ENCODE data around the gene MT4.

The MT4 gene

GRCh38 chr16:56564793-56565477 is at the start of gene MT4:
TSS of gene MT4 (plus strand) at chr16:56565073. CDS start at chr16:56565129, 56 bp downstream.
- TF ChIP-seq, protein P1, sequence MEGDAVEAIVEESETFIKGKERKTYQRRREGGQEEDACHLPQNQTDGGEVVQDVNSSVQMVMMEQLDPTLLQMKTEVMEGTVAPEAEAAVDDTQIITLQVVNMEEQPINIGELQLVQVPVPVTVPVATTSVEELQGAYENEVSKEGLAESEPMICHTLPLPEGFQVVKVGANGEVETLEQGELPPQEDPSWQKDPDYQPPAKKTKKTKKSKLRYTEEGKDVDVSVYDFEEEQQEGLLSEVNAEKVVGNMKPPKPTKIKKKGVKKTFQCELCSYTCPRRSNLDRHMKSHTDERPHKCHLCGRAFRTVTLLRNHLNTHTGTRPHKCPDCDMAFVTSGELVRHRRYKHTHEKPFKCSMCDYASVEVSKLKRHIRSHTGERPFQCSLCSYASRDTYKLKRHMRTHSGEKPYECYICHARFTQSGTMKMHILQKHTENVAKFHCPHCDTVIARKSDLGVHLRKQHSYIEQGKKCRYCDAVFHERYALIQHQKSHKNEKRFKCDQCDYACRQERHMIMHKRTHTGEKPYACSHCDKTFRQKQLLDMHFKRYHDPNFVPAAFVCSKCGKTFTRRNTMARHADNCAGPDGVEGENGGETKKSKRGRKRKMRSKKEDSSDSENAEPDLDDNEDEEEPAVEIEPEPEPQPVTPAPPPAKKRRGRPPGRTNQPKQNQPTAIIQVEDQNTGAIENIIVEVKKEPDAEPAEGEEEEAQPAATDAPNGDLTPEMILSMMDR (IDR thresholded peaks at IDR 0.05): no peak
- DNase-seq (ENCODE audit: low spot score): no peak
- H3K4me3 ChIP-seq: no peak within 1 kb of the TSS
- H3K27ac ChIP-seq: no peak within 1 kb of the TSS

DNA sequence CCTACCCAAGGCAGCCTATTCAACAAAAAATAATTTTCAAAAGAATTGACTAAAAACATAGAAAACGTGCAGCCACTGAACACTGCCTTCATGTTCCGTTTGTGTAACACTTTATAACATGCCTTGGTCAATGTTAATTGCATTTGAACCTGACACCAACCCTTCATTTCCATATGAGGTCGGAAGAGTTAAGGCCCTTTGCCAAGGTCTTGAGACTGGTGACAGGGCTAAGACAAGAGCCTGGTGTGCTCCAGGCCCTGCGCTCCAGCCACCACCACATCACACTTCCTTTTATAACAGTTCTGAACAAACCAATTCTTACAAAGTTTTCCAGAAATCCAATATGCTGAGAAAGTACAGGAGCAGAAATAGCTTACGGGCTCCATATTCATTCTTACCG is 49.2 kb upstream of the MT4 start:
- peak overlapping the region in 1 of 2 donors; percentile 8 for H3K27ac ChIP-seq
- TF ChIP-seq, protein P1 (IDR thresholded peaks at IDR 0.05): no peak
- no peak overlapping the region for H3K4me3 ChIP-seq
- no peak for DNase-seq (ENCODE audit: low spot score)

DNA sequence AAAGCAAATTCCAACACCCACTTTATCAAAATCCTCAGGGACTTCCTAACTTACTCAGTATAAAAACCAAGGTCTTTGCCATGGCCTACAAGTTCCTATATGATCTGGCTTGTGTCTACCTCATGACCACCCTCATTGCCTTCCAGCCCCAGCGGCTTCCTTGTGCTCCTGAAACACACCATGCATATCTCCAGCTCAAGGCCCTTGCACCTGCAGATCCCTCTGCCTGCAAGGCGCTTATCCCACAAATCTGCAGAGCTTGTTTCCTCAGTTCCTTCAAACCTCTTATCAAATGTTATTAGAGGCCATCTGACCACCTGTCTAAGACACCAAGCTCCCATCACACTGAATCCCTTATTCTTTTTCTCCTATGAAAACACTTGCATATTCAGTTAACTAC is 47.7 kb upstream of the MT4 start:
- TF ChIP-seq, protein P1 (IDR thresholded peaks at IDR 0.05): no peak
- no peak for DNase-seq (ENCODE audit: low spot score)
- H3K27ac ChIP-seq: no peak overlapping the region
- H3K4me3 ChIP-seq: no peak overlapping the region

DNA sequence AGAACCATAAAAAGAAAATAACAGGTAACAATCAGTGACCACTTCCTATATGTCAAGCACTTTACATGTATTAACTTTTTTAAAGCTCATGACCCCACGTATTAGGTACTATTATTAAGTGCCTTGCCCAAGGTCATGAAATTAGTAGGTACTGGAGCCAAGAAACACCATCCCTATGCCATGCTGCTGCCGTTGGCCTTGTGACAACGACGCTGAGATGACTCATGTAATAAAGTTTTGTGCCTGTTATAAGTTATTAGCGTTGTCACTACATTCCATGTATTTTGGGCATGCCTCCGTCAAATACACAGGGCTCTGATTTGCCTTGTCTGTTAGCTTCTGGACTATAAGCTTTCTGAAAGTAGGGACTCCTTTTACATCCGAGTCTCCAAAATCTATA is 46.4 kb upstream of the MT4 start:
- Histone ChIP-seq H3K4me3 (peak overlapping the region; percentile 84), H3K27ac (peak overlapping the region in 1 of 2 donors; percentile 3)
- TF ChIP-seq, protein P1 (IDR thresholded peaks at IDR 0.05): no peak
- no peak for DNase-seq (ENCODE audit: low spot score)

DNA sequence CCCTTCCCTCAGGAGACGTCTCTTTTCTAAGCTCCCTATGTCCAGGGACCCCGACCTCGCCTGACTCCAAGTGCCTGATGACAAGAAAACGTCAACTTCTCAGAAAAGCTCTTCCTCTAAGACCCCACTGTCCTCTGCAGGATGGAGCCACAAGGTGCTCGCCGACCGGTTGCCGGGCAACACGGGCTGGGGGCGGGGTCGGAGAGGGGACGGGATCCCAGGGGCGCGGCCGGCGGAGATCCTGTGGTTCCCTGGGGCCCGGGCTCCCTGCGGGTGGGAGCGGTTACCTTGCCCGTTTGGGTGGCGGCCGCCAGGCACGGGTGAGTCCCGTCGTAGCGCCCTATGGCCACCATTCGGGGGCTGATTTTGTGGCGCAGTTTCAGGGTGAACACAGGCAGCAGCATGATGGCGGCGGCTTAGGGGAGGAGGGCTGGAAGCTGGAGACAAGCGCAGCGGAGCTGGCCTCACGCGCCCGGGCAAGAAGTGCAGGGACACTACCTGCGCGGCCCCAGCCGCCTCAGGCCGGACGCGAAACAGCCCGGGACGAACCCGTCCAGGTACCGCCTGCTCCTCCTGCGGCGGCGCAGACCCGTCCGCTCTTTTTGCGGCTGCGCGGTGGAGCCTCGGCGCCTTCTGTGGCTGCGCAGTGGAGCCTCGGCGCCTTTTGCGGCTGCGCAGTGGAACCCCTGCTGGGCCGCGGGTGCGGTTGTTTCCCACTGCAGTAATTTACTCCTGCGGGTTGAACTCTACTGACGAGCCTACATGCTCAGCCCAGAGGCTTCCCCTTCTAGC is 45.2 kb upstream of the MT4 start, which contains the start of gene BBS2:
Gene BBS2 (minus strand): TSS at position 566 of the 792 bp plus-strand sequence. CDS start 162 bp downstream, at position 404.
- peak; percentile 89 for DNase-seq (ENCODE audit: low spot score)
- TF ChIP-seq, protein P1 (IDR thresholded peaks at IDR 0.05): no peak
- peak within 1 kb of the TSS; percentile 84 for H3K4me3 ChIP-seq
- H3K27ac ChIP-seq: peak within 1 kb of the TSS; percentile 87 to 92

DNA sequence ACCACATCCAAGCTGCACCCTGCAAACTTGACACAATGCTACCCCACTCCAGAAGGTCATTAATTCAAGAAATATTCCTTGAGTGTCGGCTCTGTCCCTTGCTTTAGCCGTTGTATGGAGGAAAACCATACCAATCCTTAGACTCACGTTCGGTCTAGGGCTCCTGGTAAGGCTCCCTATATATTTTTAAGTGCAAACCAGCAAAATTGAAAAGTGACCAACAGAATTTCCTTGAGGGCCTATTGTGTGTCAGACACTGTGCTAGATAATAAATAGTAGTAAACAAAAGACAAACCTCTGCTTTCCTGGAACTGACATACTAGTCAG is 44.7 kb upstream of the MT4 start:
- no peak for DNase-seq (ENCODE audit: low spot score)
- Histone ChIP-seq H3K4me3 (peak overlapping the region; percentile 84), H3K27ac (peak overlapping the region; percentile 87 to 92)
- TF ChIP-seq, protein P1 (IDR thresholded peaks at IDR 0.05): no peak
